Endodermal cell (in vitro differentiated cells): ENCODE measurements around the gene BRD1. TPM values are rescaled to one million over a fixed set of nuclear protein-coding genes. Genes with fewer than 3 reads are reported as not detected.

ENCODE experiments used
- DNase-seq: peaks from one replicate; pipeline ENCODE4 v3.0.0-alpha.2; 2017
- H3K27ac ChIP-seq: 2 replicates; pipeline ENCODE4 v1.5.1; 2013; ENCODE audit warnings: mild to moderate bottlenecking, low read depth, low read length, moderate library complexity
- H3K27me3 ChIP-seq: 2 replicates; pipeline ENCODE4 v1.6.1; 2013; ENCODE audit warnings: mild to moderate bottlenecking, low read length, moderate library complexity; ENCODE audit not compliant: insufficient read depth, control insufficient read depth, poor library complexity, severe bottlenecking
- H3K36me3 ChIP-seq: 2 replicates; pipeline ENCODE4 v1.7.0; 2013; ENCODE audit warnings: mild to moderate bottlenecking, low read length, moderate library complexity; ENCODE audit not compliant: control insufficient read depth, insufficient read depth
- H3K4me1 ChIP-seq: one replicate; pipeline ENCODE4 v1.7.0; 2013; ENCODE audit warnings: low read length; ENCODE audit not compliant: control insufficient read depth, insufficient read depth
- H3K4me3 ChIP-seq: 2 replicates; pipeline ENCODE4 v1.5.1; 2013; ENCODE audit warnings: mild to moderate bottlenecking, low read length, moderate library complexity
- H3K9ac ChIP-seq: 2 replicates; pipeline ENCODE4 v1.6.1; 2013; ENCODE audit warnings: mild to moderate bottlenecking, low read length, moderate library complexity; ENCODE audit not compliant: poor library complexity, severe bottlenecking; ENCODE audit errors: extremely low read depth
- H3K9me3 ChIP-seq: 2 replicates; pipeline ENCODE4 v1.6.1; 2013; ENCODE audit warnings: mild to moderate bottlenecking, low read length, moderate library complexity; ENCODE audit not compliant: control insufficient read depth
- H3K27ac Mint-ChIP-seq: 2 replicates; pipeline ENCODE4 v1.8.0; 2020; ENCODE audit warnings: mixed read lengths
- H3K27me3 Mint-ChIP-seq: 2 replicates; pipeline ENCODE4 v1.8.0; 2021; ENCODE audit warnings: mild to moderate bottlenecking, mixed read lengths; ENCODE audit not compliant: insufficient read depth
- H3K36me3 Mint-ChIP-seq: 2 replicates; pipeline ENCODE4 v1.8.0; 2020; ENCODE audit warnings: low read depth, mixed read lengths
- H3K4me1 Mint-ChIP-seq: 2 replicates; pipeline ENCODE4 v1.8.0; 2020; ENCODE audit warnings: mixed read lengths
- H3K4me3 Mint-ChIP-seq: 2 replicates; pipeline ENCODE4 v1.8.0; 2020; ENCODE audit warnings: mild to moderate bottlenecking, moderate library complexity, mixed read lengths
- H3K9me3 Mint-ChIP-seq: 2 replicates; pipeline ENCODE4 v1.8.0; 2020; ENCODE audit warnings: mild to moderate bottlenecking, mixed read lengths
- WGBS, 2 experiments: methylation state at CpG; one replicate each; pipeline versions ENCODE4 v1.1.5 to v1.1.7; 2013; ENCODE audit warnings: missing lambda C conversion rate in 2 of 2, mixed read lengths in 1 of 2; ENCODE audit not compliant: insufficient coverage in 1 of 2, insufficient read length in 1 of 2; 5-methylcytosine and 5-hydroxymethylcytosine counted together
- total RNA-seq, 2 donors: library from RNA; stranded (reverse); fragmentation: NEBNext Ultra II Directional in 1 of 2; extraction: Animal tissue kit (Norgen Biotek cat#: 25700) in 1 of 2; gene quantifications; 2 replicates in 1 of 2; 3 replicates in 1 of 2; pipeline ENCODE4 v1.2.1, GENCODE V29; 2021
- TF ChIP-seq, protein P1 (sequence below): fragments of 200-600 bp; sonication (generic); conservative IDR thresholded peaks from 2 replicates; pipeline ENCODE4 v1.5.0; 2021; ENCODE audit warnings: antibody characterized with exemption, mild to moderate bottlenecking

The BRD1 gene
- total RNA-seq, 2 donors from 2014 or later: 49.5 to 54.9 TPM

DNA sequence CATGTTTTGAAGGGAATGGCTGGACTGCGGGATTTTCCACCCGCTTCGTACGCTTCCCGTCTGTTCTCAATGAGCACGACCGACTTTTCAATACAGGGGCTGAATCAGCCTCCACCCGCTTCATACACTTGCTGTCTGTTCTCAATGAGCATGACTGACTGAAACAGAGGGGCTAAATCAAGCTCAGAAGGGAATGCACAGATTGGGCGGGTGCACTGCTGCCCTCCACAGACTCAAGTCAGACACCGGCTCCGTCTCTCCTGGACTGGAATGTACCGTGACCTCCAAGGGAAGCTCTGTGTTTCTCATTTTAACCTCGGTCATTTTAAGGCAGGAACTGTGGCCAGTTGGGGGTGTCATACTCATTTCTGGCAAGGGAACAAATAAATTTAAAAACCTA, 48.5 kb downstream of the BRD1 start:
- no peak overlapping the region for H3K4me3 ChIP-seq
- Mint-ChIP-seq H3K9me3 (no peaks in the 10 kb centered on the region), H3K27ac (peak overlapping the region; percentile 17), H3K36me3 (peaks cover 51% of the 10 kb centered on the region), H3K4me1 (no peaks in the 10 kb centered on the region), H3K27me3 (no peaks in the 10 kb centered on the region), H3K4me3 (no peak overlapping the region)
- H3K4me1 ChIP-seq: no peaks in the 10 kb centered on the region
- WGBS, 2 experiments: 94 to 96% methylated on average over 11 to 13 of the region's 13 CpGs
- no peaks in the 10 kb centered on the region for H3K9me3 ChIP-seq
- no peak overlapping the region for H3K9ac ChIP-seq
- peaks cover 63% of the 10 kb centered on the region for H3K36me3 ChIP-seq
- peak overlapping the region; percentile 77 for H3K27ac ChIP-seq
- no peak for DNase-seq
- H3K27me3 ChIP-seq: no peaks in the 10 kb centered on the region
- TF ChIP-seq, protein P1, sequence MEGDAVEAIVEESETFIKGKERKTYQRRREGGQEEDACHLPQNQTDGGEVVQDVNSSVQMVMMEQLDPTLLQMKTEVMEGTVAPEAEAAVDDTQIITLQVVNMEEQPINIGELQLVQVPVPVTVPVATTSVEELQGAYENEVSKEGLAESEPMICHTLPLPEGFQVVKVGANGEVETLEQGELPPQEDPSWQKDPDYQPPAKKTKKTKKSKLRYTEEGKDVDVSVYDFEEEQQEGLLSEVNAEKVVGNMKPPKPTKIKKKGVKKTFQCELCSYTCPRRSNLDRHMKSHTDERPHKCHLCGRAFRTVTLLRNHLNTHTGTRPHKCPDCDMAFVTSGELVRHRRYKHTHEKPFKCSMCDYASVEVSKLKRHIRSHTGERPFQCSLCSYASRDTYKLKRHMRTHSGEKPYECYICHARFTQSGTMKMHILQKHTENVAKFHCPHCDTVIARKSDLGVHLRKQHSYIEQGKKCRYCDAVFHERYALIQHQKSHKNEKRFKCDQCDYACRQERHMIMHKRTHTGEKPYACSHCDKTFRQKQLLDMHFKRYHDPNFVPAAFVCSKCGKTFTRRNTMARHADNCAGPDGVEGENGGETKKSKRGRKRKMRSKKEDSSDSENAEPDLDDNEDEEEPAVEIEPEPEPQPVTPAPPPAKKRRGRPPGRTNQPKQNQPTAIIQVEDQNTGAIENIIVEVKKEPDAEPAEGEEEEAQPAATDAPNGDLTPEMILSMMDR: no peak

DNA sequence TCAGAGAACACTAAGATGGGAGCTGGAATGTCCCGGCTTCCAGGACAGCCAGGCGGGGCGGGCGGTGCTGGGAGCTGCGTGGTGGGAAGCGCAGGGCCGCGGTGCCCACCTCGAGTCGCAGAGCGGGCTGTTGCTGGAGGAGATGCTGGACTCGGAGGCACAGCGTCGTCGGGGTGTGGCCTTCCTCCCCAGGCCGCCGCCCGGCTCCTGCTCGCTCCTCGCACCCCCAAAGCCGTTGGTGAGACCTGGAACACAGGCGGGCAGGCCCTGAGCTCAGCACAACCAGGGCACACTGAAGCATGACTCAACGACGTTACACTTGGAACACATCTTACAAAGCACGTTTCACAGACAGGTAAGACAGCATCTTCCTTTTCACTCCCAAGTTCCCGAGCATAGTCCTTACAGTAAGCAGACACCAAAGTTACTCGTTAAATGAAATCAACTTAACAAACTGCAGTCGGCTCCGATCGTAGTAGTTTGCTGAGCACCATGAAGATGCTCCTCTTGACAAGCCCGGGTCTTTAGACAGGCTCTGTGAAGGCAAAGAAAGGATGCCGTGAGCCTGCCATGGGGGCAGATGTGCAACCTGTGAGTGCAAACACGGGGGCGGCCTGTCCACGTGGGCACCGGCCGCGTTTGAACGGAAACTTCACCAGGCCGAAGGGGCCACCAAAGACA, 50.0 kb downstream of the BRD1 start:
- Histone ChIP-seq H3K27ac (no peak overlapping the region), H3K9me3 (no peaks in the 10 kb centered on the region), H3K4me3 (no peak overlapping the region), H3K9ac (no peak overlapping the region), H3K36me3 (peaks cover 67% of the 10 kb centered on the region), H3K4me1 (no peaks in the 10 kb centered on the region), H3K27me3 (no peaks in the 10 kb centered on the region)
- WGBS, 2 experiments: 94 to 97% methylated on average over 40 of the region's 40 CpGs
- DNase-seq: no peak
- Mint-ChIP-seq H3K4me3 (no peak overlapping the region), H3K27me3 (no peaks in the 10 kb centered on the region), H3K27ac (no peak overlapping the region), H3K4me1 (no peaks in the 10 kb centered on the region), H3K9me3 (no peaks in the 10 kb centered on the region), H3K36me3 (peaks cover 50% of the 10 kb centered on the region)
- TF ChIP-seq, protein P1: no peak

DNA sequence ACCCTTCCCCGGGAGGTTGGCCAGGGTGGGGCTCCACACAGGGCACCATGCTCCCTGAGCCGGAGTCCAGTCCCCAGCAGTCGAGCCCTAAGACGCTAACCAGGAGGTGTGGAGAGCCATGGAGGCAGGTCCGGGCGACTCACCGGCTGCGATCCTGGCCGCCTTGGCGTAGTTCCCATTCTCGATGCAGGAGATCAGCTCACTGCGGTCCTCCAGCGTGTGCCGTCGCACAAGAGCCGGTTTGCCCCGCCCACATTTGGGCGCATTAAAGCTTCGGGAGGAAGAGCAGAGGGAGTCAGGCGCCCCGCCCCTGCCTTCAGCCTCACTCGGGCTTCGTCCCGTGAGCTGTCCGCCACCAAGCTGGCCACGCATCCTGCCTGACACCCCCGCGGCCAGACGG, 50.8 kb downstream of the BRD1 start:
- H3K27ac Mint-ChIP-seq: no peak overlapping the region
- Histone ChIP-seq H3K9me3 (no peaks in the 10 kb centered on the region), H3K36me3 (peaks cover 71% of the 10 kb centered on the region), H3K27ac (no peak overlapping the region), H3K9ac (no peak overlapping the region), H3K4me3 (no peak overlapping the region), H3K4me1 (no peaks in the 10 kb centered on the region), H3K27me3 (no peaks in the 10 kb centered on the region)
- TF ChIP-seq, protein P1: no peak
- WGBS, 2 experiments: 94% methylated on average over 17 to 29 of the region's 29 CpGs
- no peak for DNase-seq
- H3K4me3 Mint-ChIP-seq: no peak overlapping the region
- peaks cover 52% of the 10 kb centered on the region for H3K36me3 Mint-ChIP-seq
- H3K9me3 Mint-ChIP-seq: no peaks in the 10 kb centered on the region
- no peaks in the 10 kb centered on the region for H3K4me1 Mint-ChIP-seq
- H3K27me3 Mint-ChIP-seq: no peaks in the 10 kb centered on the region
